DMS53 (cell line): Measurements from ENCODE around the gene ZFYVE26.
"Not testable (repeated sequence)": the region's sequence is repeated elsewhere in the genome, so short reads cannot be mapped to it uniquely, and the experiment has no call there.

ENCODE experiments used
- DNase-seq: peaks from one replicate; lab custom pipeline; 2025; lab: John Stamatoyannopoulos, UW

The ZFYVE26 gene

GRCh38 chr14:67749341-67750084, 66.9 kb downstream of the ZFYVE26 start:
- DNase-seq, result no peak

- no peak for DNase-seq
These were observed 68.1 kb downstream of the ZFYVE26 start for GRCh38 chr14:67748312-67748711.

- DNase-seq, result no peak
These were observed 69.5 kb downstream of the ZFYVE26 start for GRCh38 chr14:67746927-67747326.

GRCh38 chr14:67744046-67744445, 72.3 kb downstream of the ZFYVE26 start:
- no peak for DNase-seq

GRCh38 chr14:67738740-67739504, 77.5 kb downstream of the ZFYVE26 start:
- DNase-seq, result peak; percentile 88

GRCh38 chr14:67736771-67737170, 79.6 kb downstream of the ZFYVE26 start:
- DNase-seq, result no peak

GRCh38 chr14:67735336-67736147, 80.8 kb downstream of the ZFYVE26 start:
- no peak for DNase-seq

- DNase-seq, result peak; percentile 14
These were observed 81.7 kb downstream of the ZFYVE26 start for GRCh38 chr14:67734675-67735074.

- peak; percentile 84 for DNase-seq
These were observed 82.8 kb downstream of the ZFYVE26 start for GRCh38 chr14:67733616-67734015.

GRCh38 chr14:67729072-67729885, 87.1 kb downstream of the ZFYVE26 start:
- no peak for DNase-seq

GRCh38 chr14:67728258-67728657, 88.1 kb downstream of the ZFYVE26 start:
- DNase-seq, result no peak

- no peak for DNase-seq
These were observed 89.0 kb downstream of the ZFYVE26 start for GRCh38 chr14:67727361-67727760.

- no peak for DNase-seq
These were observed 91.2 kb downstream of the ZFYVE26 start for GRCh38 chr14:67725171-67725570.

GRCh38 chr14:67722293-67722692, 94.1 kb downstream of the ZFYVE26 start:
- DNase-seq, result peak; percentile 9

- no peak for DNase-seq
These were observed 94.5 kb downstream of the ZFYVE26 start for GRCh38 chr14:67721875-67722274.

- DNase-seq, result no peak
These were observed 96.5 kb downstream of the ZFYVE26 start for GRCh38 chr14:67719866-67720265.

- not testable (repeated sequence) for DNase-seq
These were observed 97.0 kb downstream of the ZFYVE26 start for GRCh38 chr14:67719385-67719784.

GRCh38 chr14:67718265-67718664, 98.1 kb downstream of the ZFYVE26 start:
- no peak for DNase-seq

GRCh38 chr14:67717048-67717447, 99.3 kb downstream of the ZFYVE26 start:
- DNase-seq, result peak; percentile 55

GRCh38 chr14:67710209-67710608, 106.2 kb downstream of the ZFYVE26 start:
- peak; percentile 47 for DNase-seq

- not testable (repeated sequence) for DNase-seq
These were observed 106.6 kb downstream of the ZFYVE26 start for GRCh38 chr14:67709796-67710195.

GRCh38 chr14:67709346-67709745, 107.0 kb downstream of the ZFYVE26 start:
- DNase-seq, result peak; percentile 17
